Stimulated activated CD4-positive, alpha-beta T cell treated with anti-CD3 and anti-CD28 coated beads, Interleukin-1b, Interleukin-23, amount 100 ng/mL, for 48 hours (primary cell): Measurements from ENCODE around the gene VTI1A.

Experiments
- DNase-seq: peaks from one replicate; pipeline ENCODE4 v3.0.0-alpha.2; 2020

VTI1A gene

DNA sequence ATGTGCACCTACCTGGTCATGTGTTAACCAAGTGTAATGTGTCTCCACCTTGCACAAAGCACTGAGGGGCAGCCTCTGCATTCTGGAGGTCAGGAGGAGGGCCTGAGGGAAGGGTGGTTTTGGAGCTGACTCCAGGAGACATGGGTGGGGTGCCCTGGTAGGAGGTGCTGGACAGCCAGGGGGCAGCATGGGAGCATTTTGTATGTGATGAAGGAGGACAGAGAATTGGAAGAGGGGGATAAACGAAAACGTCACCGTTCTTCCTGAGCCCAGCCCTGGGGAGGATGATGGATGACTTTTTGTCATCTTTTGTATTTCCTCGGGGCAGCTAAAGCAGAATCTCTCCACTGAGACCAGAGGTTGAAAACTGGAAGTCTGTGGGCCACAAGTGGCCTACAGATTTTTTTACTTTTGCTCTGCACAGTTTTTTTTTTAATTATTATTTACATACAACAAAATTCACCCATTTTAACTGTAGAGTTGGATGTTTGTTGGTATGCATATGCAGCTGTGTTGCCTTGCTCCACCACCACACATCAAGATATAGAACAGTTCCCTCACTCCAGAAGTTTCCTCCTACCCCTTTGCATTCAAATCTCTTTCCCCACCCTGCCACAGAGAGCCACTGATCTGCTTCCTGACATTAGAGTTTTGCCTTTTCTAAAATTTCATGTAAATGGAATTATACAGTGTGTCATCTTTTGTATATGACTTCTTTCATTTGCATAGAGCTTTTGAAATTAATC is 242.5 kb downstream of the VTI1A start:
- DNase-seq, result no peak

DNA sequence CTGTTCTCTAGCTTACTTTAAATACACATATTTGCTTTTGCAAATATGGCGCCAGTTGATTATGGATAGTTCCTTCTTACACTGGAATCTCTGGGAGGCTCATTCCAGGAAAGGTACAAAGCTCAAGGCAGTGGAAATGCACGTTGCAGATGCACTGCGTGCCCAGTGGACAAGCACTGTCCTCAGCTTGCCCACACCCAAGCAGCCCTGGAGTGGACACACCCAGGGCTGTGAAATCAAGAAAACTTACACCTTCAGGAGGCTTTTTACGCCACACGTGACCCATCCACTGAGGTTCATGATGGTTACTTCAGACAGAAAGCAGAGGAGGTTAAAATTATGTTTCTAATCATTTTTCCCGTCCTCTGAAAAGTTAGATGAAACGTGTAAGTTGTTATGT is 248.5 kb downstream of the VTI1A start:
- DNase-seq, result no peak

GRCh38 chr10:112696592-112696991 is 249.6 kb downstream of the VTI1A start:
- no peak for DNase-seq

GRCh38 chr10:112698133-112698817 is 251.3 kb downstream of the VTI1A start:
- no peak for DNase-seq

DNA sequence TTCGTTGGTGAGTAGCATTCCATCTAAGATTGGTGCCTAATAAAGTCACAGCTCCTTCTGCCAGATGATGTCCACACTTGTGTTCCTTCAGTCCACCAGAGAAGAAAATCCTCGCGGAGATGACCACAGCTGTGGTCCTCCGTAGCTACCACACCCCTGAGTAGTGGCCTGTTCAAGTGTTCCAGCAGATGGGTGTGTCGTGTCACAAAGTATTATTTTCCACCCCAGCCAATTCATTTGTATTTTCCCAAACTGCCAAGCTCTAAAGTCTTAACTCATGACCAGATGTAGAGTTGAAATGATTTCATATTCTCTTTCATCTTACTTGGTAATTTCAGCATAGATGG is 251.8 kb downstream of the VTI1A start:
- DNase-seq, result no peak

DNA sequence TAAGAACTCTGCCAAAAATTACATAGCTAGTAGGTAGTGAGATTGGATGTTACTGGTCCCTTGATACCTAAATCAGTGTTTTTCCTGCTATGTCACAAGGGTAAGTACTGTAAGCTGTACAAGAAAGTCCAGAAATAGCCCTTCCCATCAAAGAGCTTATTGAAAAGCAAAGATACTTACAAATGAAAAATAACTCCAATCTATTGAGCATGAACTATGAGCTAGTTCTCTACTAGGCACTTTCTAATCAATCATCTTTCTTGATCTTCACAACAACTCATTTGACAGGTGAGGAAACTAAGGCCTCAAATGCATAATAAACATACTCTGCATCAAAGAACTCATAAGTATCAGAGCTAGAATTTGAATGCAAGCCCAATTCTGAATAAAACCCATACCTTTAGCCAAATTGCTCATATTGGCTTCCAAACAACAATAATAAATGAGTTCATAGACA is 253.2 kb downstream of the VTI1A start:
- DNase-seq, result no peak

- no peak for DNase-seq
These were observed 254.3 kb downstream of the VTI1A start for GRCh38 chr10:112701211-112701877.

DNA sequence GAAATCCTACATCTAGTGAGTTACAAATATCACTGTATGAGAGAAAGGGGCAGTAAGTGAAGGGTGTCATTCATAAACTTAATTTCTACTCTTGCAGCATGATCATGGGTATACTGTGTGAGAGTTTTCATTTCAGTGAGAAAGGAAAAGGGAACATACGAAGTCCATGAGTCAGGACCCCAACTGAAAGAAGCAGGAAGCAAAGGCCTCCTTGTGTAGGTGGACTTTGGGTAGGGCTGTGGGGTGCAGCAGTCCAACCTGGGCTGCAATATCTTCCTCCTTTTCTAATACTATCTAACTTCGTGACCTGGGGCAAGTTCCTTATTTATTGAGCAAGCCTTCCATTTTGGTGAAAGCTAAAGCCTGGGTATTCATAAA is 254.9 kb downstream of the VTI1A start:
- DNase-seq, result no peak

GRCh38 chr10:112706577-112706976 is 259.6 kb downstream of the VTI1A start:
- no peak for DNase-seq

- DNase-seq, result no peak
These were observed 261.4 kb downstream of the VTI1A start for GRCh38 chr10:112708461-112708860.

DNA sequence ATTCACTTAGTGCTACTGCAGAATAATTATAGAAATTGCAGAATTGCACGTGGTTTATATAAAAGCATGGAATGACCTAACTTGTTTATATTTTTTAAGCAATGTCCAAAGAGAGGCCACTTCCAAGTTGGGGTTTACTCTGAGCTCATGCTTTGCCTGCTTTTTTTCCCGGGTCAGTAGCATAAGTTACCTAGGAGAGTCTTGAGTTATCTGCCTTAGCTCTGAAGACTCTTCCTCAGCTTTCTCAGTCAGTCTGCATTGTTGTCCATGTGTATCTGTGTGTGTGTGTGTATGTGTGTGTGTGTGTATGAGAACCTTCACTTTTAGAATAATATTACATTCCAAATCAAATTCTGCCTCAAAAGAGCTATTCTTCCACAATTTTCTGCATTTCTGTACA is 263.5 kb downstream of the VTI1A start:
- DNase-seq, result no peak

GRCh38 chr10:112711366-112711765 is 264.4 kb downstream of the VTI1A start:
- DNase-seq, result no peak

GRCh38 chr10:112712536-112712935 is 265.5 kb downstream of the VTI1A start:
- DNase-seq, result no peak

DNA sequence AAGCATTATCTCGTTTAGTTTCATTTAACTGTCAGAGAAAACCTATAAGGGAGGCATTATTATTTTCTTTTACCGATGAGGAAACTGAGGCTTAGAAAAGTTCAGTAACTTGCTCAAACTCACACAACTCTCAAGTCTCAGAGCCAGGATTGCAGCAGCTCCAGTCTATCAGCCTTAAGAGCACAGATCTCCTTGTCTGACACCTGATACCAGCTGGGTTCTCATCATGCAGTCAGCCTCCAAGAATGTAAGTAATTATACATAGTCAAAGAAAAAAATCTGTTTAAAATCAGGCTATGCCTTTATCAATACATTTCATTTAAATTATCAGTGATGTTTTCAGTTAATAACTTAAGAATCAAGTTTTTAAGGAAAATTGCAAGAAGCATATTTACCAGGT is 266.4 kb downstream of the VTI1A start:
- no peak for DNase-seq

- DNase-seq, result no peak
These were observed 268.6 kb downstream of the VTI1A start for GRCh38 chr10:112715581-112715980.

GRCh38 chr10:112716076-112716475 is 269.1 kb downstream of the VTI1A start:
- no peak for DNase-seq

DNA sequence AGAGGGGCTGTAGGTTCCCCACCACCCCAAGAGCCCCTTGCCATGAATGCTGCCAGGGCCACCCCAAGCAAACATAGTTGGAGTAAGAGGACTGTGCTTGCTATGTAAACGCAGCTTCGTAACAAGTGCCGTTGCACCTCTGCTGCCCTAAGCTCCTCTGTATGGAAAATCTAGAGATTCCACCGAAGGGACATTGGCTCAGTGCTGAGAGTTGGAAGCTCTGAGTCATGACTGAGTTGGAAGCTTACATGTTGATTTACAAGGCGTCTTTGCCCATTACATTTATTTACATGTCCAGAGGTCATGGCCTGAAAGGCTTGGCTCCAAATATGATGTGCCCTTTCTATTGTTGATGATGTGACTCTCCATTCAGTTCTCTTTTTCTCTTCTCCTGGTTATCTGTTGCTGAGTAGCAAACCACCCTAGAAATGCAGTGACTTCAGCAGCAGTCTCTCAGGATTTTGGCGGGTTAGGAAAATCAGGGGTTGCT is 270.0 kb downstream of the VTI1A start:
- no peak for DNase-seq

DNA sequence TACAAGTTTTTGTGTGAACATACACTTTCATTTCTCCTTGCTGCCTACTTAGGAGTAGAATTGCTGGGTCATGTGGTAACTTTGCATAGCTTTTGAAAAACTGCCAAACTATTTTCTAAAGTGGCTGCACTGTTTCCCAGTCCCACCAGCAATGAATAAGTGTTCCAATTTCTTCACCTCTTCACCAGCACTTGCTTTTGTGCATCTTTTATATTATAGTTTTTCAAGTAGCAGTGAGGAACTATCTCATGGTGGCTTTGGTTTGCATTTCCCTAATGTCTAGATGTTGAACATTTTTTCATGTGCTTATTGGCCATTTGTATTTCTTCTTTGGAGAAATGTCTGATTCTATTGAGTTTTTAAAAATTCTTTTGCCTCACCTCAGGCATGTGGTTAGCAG is 273.2 kb downstream of the VTI1A start:
- no peak for DNase-seq

- DNase-seq, result no peak
These were observed 274.2 kb downstream of the VTI1A start for GRCh38 chr10:112721080-112721698.

GRCh38 chr10:112722758-112723157 is 275.7 kb downstream of the VTI1A start:
- DNase-seq, result no peak

- DNase-seq, result no peak
These were observed 276.9 kb downstream of the VTI1A start for GRCh38 chr10:112723876-112724275.

DNA sequence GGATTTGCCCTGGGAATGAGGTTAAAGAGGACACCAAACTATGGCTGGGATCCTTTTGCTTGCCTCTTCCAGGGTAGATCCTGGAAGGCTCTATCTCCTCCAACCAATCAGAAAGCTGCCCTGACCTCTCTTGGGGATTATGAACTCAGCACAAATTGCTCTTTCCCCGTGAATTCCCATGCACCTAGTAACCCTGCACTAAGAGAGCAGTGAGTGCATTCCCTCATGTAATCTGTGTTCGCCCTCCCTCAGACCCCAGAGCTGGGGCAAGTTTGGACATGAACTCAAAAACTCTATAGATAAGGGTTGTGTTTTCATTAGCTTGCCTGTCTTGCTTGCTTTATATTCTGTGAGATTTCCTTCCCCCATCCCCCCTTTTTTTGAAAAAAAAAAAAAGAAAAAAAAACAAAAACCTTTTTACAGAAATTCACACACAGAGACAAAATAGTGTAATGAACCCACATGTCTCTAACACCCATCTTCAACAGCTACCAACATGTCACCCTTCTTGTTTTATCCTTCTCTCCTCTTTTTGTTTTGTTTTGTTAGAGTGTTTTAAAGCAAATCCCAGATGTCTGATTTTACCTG is 277.5 kb downstream of the VTI1A start:
- no peak for DNase-seq
